ENCODE results near the gene PPAT. TPM values are rescaled to one million over a fixed set of nuclear protein-coding genes. Genes with fewer than 3 reads are reported as not detected.
"Not testable (repeated sequence)": the region's sequence is repeated elsewhere in the genome, so short reads cannot be mapped to it uniquely, and the experiment has no call there.

The PPAT gene
- total RNA-seq, 1 donor from 2014 or later: 42.2 TPM

- H3K36me3 Mint-ChIP-seq (ENCODE audit: low read depth, unreplicated experiment): peaks cover 4% of the 10 kb centered on the region
- Histone ChIP-seq H4K20me1 (ENCODE audit: insufficient read depth, low read length) (peaks cover 38% of the 10 kb centered on the region), H3K4me3 (ENCODE audit: insufficient read depth, low read depth, low read length) (peak overlapping the region; percentile 100), H3K27ac (ENCODE audit: low read depth, low read length) (peak overlapping the region; percentile 95), H3K36me3 (ENCODE audit: insufficient read depth, low read length) (peaks cover 22% of the 10 kb centered on the region), H3K4me1 (ENCODE audit: insufficient read depth, low read length) (peaks cover 11% of the 10 kb centered on the region), H3K9ac (ENCODE audit: low read length) (peak overlapping the region; percentile 99), H2AFZ (ENCODE audit: low read depth, low read length) (peak overlapping the region; percentile 90), H3K4me2 (ENCODE audit: low read length) (peak overlapping the region; percentile 99), H3K79me2 (ENCODE audit: insufficient read depth, low read length) (peaks cover 83% of the 10 kb centered on the region), H3K27me3 (ENCODE audit: insufficient read depth, low read length) (no peaks in the 10 kb centered on the region), H3K9me3 (ENCODE audit: insufficient read depth, low read depth, low read length) (no peaks in the 10 kb centered on the region)
- H3K27me3 Mint-ChIP-seq (ENCODE audit: low read depth, unreplicated experiment): no peaks in the 10 kb centered on the region
- peaks cover 18% of the 10 kb centered on the region for H3K4me1 Mint-ChIP-seq (ENCODE audit: low read depth, unreplicated experiment)
- H3K4me3 Mint-ChIP-seq (ENCODE audit: unreplicated experiment): peak overlapping the region; percentile 97
- no peaks in the 10 kb centered on the region for H3K9me3 Mint-ChIP-seq (ENCODE audit: unreplicated experiment)
- FAIRE-seq: no peak
- DNase-seq (ENCODE audit: low read depth): peak; percentile 31
- TF ChIP-seq EZH2 (IDR thresholded peaks at IDR 0.05; ENCODE audit: insufficient read depth, low read length): no peak
- TF ChIP-seq, protein P1, sequence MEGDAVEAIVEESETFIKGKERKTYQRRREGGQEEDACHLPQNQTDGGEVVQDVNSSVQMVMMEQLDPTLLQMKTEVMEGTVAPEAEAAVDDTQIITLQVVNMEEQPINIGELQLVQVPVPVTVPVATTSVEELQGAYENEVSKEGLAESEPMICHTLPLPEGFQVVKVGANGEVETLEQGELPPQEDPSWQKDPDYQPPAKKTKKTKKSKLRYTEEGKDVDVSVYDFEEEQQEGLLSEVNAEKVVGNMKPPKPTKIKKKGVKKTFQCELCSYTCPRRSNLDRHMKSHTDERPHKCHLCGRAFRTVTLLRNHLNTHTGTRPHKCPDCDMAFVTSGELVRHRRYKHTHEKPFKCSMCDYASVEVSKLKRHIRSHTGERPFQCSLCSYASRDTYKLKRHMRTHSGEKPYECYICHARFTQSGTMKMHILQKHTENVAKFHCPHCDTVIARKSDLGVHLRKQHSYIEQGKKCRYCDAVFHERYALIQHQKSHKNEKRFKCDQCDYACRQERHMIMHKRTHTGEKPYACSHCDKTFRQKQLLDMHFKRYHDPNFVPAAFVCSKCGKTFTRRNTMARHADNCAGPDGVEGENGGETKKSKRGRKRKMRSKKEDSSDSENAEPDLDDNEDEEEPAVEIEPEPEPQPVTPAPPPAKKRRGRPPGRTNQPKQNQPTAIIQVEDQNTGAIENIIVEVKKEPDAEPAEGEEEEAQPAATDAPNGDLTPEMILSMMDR (IDR thresholded peaks at IDR 0.05; ENCODE audit: insufficient read depth, low read depth, low read length): no peak
- peak overlapping the region; percentile 89 for H3K27ac Mint-ChIP-seq (ENCODE audit: unreplicated experiment)
Observed at GRCh38 chr4:56468097-56468422, 32.6 kb upstream of the PPAT start.

DNA sequence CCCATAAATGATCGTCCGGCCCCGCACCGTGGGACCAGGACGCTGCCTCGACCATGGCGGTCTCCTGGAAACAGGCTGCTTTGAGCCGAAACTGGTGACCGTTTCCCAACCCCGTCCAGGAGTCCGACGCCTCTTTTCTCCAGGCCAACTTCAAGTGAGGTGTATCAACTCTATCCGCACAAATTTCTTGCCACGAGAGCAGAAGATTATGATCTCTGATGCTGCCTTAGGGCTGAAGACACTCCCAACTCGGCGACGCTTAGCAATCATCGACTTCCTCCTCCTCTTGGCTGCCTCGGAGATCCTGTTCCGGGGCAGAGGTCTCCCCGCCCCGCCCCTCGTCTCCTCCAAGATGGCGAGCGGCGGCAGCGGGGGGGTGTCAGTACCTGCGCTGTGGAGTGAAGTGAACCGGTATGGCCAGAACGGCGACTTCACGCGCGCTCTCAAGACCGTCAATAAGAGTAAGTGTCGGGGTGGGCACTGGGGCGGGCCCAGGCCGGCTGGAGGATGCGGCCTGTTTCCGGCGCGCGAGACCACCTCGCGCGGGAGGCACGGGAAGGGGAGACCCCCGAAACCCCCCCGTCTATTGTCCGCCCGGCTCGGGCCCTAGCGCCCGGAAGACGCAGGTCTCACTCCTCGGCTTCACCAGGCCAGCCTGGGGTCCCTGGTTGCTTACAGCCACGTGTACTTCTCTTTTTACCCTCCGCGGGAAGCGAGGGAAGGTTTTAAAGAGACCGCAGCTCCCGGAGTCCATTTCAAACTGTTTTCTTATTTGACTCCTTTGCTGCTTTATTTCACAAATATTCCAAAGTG, 32.1 kb upstream of the PPAT start, which contains the start of gene SRP72:
SRP72 (plus strand) TSS at position 334 of the 813 bp plus-strand sequence; CDS start at position 353, 19 bp downstream.
- Histone ChIP-seq H3K27ac (ENCODE audit: low read depth, low read length) (peak within 1 kb of the TSS; percentile 95), H3K9me3 (ENCODE audit: insufficient read depth, low read depth, low read length) (no peaks in the 10 kb centered on the region), H2AFZ (ENCODE audit: low read depth, low read length) (peak within 1 kb of the TSS; percentile 90), H3K4me2 (ENCODE audit: low read length) (peak within 1 kb of the TSS; percentile 99), H3K9ac (ENCODE audit: low read length) (peak within 1 kb of the TSS; percentile 99), H3K36me3 (ENCODE audit: insufficient read depth, low read length) (peaks cover 19% of the 10 kb centered on the region), H3K79me2 (ENCODE audit: insufficient read depth, low read length) (peaks cover 83% of the 10 kb centered on the region), H3K4me3 (ENCODE audit: insufficient read depth, low read depth, low read length) (peak within 1 kb of the TSS; percentile 100), H4K20me1 (ENCODE audit: insufficient read depth, low read length) (peaks cover 38% of the 10 kb centered on the region), H3K4me1 (ENCODE audit: insufficient read depth, low read length) (peaks cover 11% of the 10 kb centered on the region), H3K27me3 (ENCODE audit: insufficient read depth, low read length) (no peaks in the 10 kb centered on the region)
- Mint-ChIP-seq H3K4me1 (ENCODE audit: low read depth, unreplicated experiment) (peaks cover 18% of the 10 kb centered on the region), H3K27me3 (ENCODE audit: low read depth, unreplicated experiment) (no peaks in the 10 kb centered on the region), H3K27ac (ENCODE audit: unreplicated experiment) (peak within 1 kb of the TSS; percentile 99), H3K9me3 (ENCODE audit: unreplicated experiment) (no peaks in the 10 kb centered on the region), H3K36me3 (ENCODE audit: low read depth, unreplicated experiment) (peaks cover 5% of the 10 kb centered on the region), H3K4me3 (ENCODE audit: unreplicated experiment) (peak within 1 kb of the TSS; percentile 97)
- no peak for FAIRE-seq
- no peak for TF ChIP-seq EZH2 (IDR thresholded peaks at IDR 0.05; ENCODE audit: insufficient read depth, low read length)
- TF ChIP-seq, protein P1 (IDR thresholded peaks at IDR 0.05; ENCODE audit: insufficient read depth, low read depth, low read length): no peak
- peak; percentile 83 for DNase-seq (ENCODE audit: low read depth)

- DNase-seq (ENCODE audit: low read depth) (no peak), FAIRE-seq (no peak)
- peaks cover 38% of the 10 kb centered on the region for H4K20me1 ChIP-seq (ENCODE audit: insufficient read depth, low read length)
- peak overlapping the region; percentile 90 for H2AFZ ChIP-seq (ENCODE audit: low read depth, low read length)
- Mint-ChIP-seq H3K4me3 (ENCODE audit: unreplicated experiment) (peak overlapping the region; percentile 97), H3K4me1 (ENCODE audit: low read depth, unreplicated experiment) (peaks cover 18% of the 10 kb centered on the region), H3K27me3 (ENCODE audit: low read depth, unreplicated experiment) (no peaks in the 10 kb centered on the region), H3K9me3 (ENCODE audit: unreplicated experiment) (no peaks in the 10 kb centered on the region), H3K36me3 (ENCODE audit: low read depth, unreplicated experiment) (peaks cover 5% of the 10 kb centered on the region), H3K27ac (ENCODE audit: unreplicated experiment) (peak overlapping the region; percentile 99)
- peaks cover 11% of the 10 kb centered on the region for H3K4me1 ChIP-seq (ENCODE audit: insufficient read depth, low read length)
- peak overlapping the region; percentile 99 for H3K9ac ChIP-seq (ENCODE audit: low read length)
- H3K4me3 ChIP-seq (ENCODE audit: insufficient read depth, low read depth, low read length): peak overlapping the region; percentile 100
- peaks cover 83% of the 10 kb centered on the region for H3K79me2 ChIP-seq (ENCODE audit: insufficient read depth, low read length)
- peak overlapping the region; percentile 95 for H3K27ac ChIP-seq (ENCODE audit: low read depth, low read length)
- H3K4me2 ChIP-seq (ENCODE audit: low read length): peak overlapping the region; percentile 99
- no peaks in the 10 kb centered on the region for H3K9me3 ChIP-seq (ENCODE audit: insufficient read depth, low read depth, low read length)
- no peaks in the 10 kb centered on the region for H3K27me3 ChIP-seq (ENCODE audit: insufficient read depth, low read length)
- H3K36me3 ChIP-seq (ENCODE audit: insufficient read depth, low read length): peaks cover 22% of the 10 kb centered on the region
- TF ChIP-seq, protein P1 (IDR thresholded peaks at IDR 0.05; ENCODE audit: insufficient read depth, low read depth, low read length): no peak
- no peak for TF ChIP-seq EZH2 (IDR thresholded peaks at IDR 0.05; ENCODE audit: insufficient read depth, low read length)
Observed at GRCh38 chr4:56466910-56467283, 31.5 kb upstream of the PPAT start.

DNA sequence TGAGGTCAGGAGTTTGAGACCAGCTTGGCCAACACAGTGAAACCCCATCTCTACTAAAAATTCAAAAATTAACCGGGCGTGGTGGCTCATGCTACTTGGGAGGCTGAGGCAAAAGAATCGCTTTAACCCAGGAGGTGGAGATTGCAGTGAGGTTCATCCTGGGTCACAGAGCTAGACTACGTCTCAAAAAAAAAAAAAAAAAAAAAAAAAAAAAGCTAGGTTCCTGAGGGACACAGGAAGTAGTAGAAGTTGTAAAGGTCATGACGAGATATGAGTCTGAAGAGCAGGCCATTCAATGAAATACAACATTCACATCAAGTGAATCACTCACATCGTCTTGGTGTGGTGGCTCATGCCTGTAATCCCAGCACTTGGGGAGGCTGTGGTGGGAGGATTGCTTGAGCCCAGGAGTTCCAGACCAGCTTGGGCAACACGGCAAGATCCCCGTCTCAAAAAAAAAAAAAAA, 30.9 kb upstream of the PPAT start:
- H3K9me3 Mint-ChIP-seq (ENCODE audit: unreplicated experiment): not testable (repeated sequence)
- peak; percentile 75 for FAIRE-seq
- peaks cover 18% of the 10 kb centered on the region for H3K4me1 Mint-ChIP-seq (ENCODE audit: low read depth, unreplicated experiment)

More for the DNA sequence above, 30.9 kb upstream of the PPAT start:
- H4K20me1 ChIP-seq (ENCODE audit: insufficient read depth, low read length): peaks cover 33% of the 10 kb centered on the region
- H3K27ac ChIP-seq (ENCODE audit: low read depth, low read length): peak overlapping the region; percentile 95
- not testable (repeated sequence) for H3K27me3 ChIP-seq (ENCODE audit: insufficient read depth, low read length); H3K27me3 Mint-ChIP-seq (ENCODE audit: low read depth, unreplicated experiment); H3K36me3 Mint-ChIP-seq (ENCODE audit: low read depth, unreplicated experiment); H2AFZ ChIP-seq (ENCODE audit: low read depth, low read length); H3K9me3 ChIP-seq (ENCODE audit: insufficient read depth, low read depth, low read length)
- peak overlapping the region; percentile 100 for H3K4me3 ChIP-seq (ENCODE audit: insufficient read depth, low read depth, low read length)
- peak overlapping the region; percentile 99 for H3K4me2 ChIP-seq (ENCODE audit: low read length)
- Mint-ChIP-seq H3K4me3 (ENCODE audit: unreplicated experiment) (peak overlapping the region; percentile 97), H3K27ac (ENCODE audit: unreplicated experiment) (peak overlapping the region; percentile 99)
- H3K36me3 ChIP-seq (ENCODE audit: insufficient read depth, low read length): peaks cover 16% of the 10 kb centered on the region
- peaks cover 11% of the 10 kb centered on the region for H3K4me1 ChIP-seq (ENCODE audit: insufficient read depth, low read length)
- peak; percentile 79 for DNase-seq (ENCODE audit: low read depth)
- H3K79me2 ChIP-seq (ENCODE audit: insufficient read depth, low read length): peaks cover 78% of the 10 kb centered on the region
- H3K9ac ChIP-seq (ENCODE audit: low read length): peak overlapping the region; percentile 99

All from astrocyte (in vitro differentiated cells and primary cell).